GM12878 (cell line): ENCODE results near the gene SRPX2. TPM values are rescaled to one million over a fixed set of nuclear protein-coding genes. Genes with fewer than 3 reads are reported as not detected.

ENCODE experiments used
- ATAC-seq: fragments of 200-7000 bp; cut with Tn5 transposase; 3 replicates; pipeline ENCODE4 v1.9.1; 2020; ENCODE audit warnings: mild to moderate bottlenecking, moderate library complexity
- BruUV-seq: library from RNA; stranded (reverse); fragments of 400-500 nt; replicated peaks from 2 replicates; lab custom pipeline; 2021; lab: Mats Ljungman, UMichigan
- CTCF ChIA-PET: fragments of 300-600 bp; sonication (Branson Sonifier 250); formaldehyde crosslinking; extraction: SDS; loops from one replicate; lab custom pipeline; 2021; ENCODE audit warnings: inconsistent platforms; lab: Yijun Ruan, JAX
- POLR2A ChIA-PET: fragments of 350-600 bp; formaldehyde crosslinking; extraction: SDS; loops from one replicate; lab custom pipeline; 2021; ENCODE audit warnings: inconsistent platforms; lab: Charles Lee
- RAD21 ChIA-PET: fragments of 300-600 bp; sonication (Branson Sonifier 250); formaldehyde crosslinking; loops from one replicate; lab custom pipeline; 2023; ENCODE audit warnings: antibody characterized with exemption; ENCODE audit not compliant: unreplicated experiment; lab: Charles Lee
- SMC1A ChIA-PET: fragments of 300-600 bp; sonication (Branson Sonifier 250); formaldehyde crosslinking; loops from one replicate; lab custom pipeline; 2023; ENCODE audit not compliant: unreplicated experiment, uncharacterized antibody; lab: Charles Lee
- DNase-seq: peaks from one replicate; pipeline ENCODE4 v3.0.0-alpha.2; 2011; ENCODE audit warnings: low read depth, low spot score
- FAIRE-seq: peaks from 3 replicates; lab custom pipeline; 2011; peaks lifted over from hg19 to GRCh38; lab: Jason Lieb, UNC
- H2AFZ ChIP-seq: 2 replicates; pipeline ENCODE4 v1.6.0; 2011; ENCODE audit warnings: low read depth, low read length, control low read depth; ENCODE audit not compliant: control insufficient read depth
- H3K27ac ChIP-seq: 2 replicates; pipeline ENCODE4 v1.5.1; 2011; ENCODE audit warnings: control low read depth; ENCODE audit not compliant: control insufficient read depth, insufficient read depth
- H3K27me3 ChIP-seq, 2 experiments: replicated peaks in 1 of 2; 2 replicates each; pipeline versions ENCODE4 v1.6.0 to v1.6.1; 2011; ENCODE audit warnings: low read length in 1 of 2; ENCODE audit not compliant: control insufficient read depth in 2 of 2, insufficient read depth in 2 of 2
- H3K36me3 ChIP-seq, 2 experiments: 2 replicates each; pipeline ENCODE4 v1.5.1; 2011; ENCODE audit warnings: low read length in 1 of 2; ENCODE audit not compliant: control insufficient read depth in 2 of 2, insufficient read depth in 2 of 2
- H3K4me1 ChIP-seq: 2 replicates; pipeline ENCODE4 v1.6.1; 2011; ENCODE audit warnings: mild to moderate bottlenecking, low read length, moderate library complexity, mixed read lengths; ENCODE audit not compliant: control insufficient read depth, insufficient read depth
- H3K4me2 ChIP-seq: 2 replicates; pipeline ENCODE4 v1.6.0; 2011; ENCODE audit warnings: control low read depth; ENCODE audit not compliant: control insufficient read depth, insufficient read depth
- H3K4me3 ChIP-seq: fragments of 200-600 bp; sonication (generic); 2 replicates; pipeline ENCODE4 v1.5.1; 2016
- H3K79me2 ChIP-seq: 2 replicates; pipeline ENCODE4 v1.6.0; 2011; ENCODE audit warnings: low read length; ENCODE audit not compliant: control insufficient read depth, insufficient read depth
- H3K9ac ChIP-seq: 2 replicates; pipeline ENCODE4 v1.8.0; 2011; ENCODE audit warnings: low read length, control low read depth, mixed read lengths; ENCODE audit not compliant: control insufficient read depth, insufficient read depth
- H3K9me3 ChIP-seq: replicated peaks from 3 replicates; pipeline ENCODE4 v1.5.1; 2011; ENCODE audit warnings: mild to moderate bottlenecking, low read length; ENCODE audit not compliant: control insufficient read depth, insufficient read depth
- H4K20me1 ChIP-seq: 2 replicates; pipeline ENCODE4 v1.6.0; 2011; ENCODE audit not compliant: control insufficient read depth, insufficient read depth
- BCL3 ChIP-seq: IDR thresholded peaks from 2 replicates; pipeline ENCODE4 v1.6.1; 2011; ENCODE audit warnings: borderline replicate concordance, low read depth, mild to moderate bottlenecking, moderate library complexity, low read length; ENCODE audit not compliant: insufficient read depth, poor library complexity, severe bottlenecking
- BRCA1 ChIP-seq: IDR thresholded peaks from 2 replicates; pipeline ENCODE4 v1.6.1; 2011; ENCODE audit warnings: low read depth, low read length, improper control_type of control experiment
- JUNB ChIP-seq: IDR thresholded peaks from 2 replicates; pipeline ENCODE4 v1.6.1; 2016; ENCODE audit warnings: antibody characterized with exemption, mild to moderate bottlenecking
- NFYB ChIP-seq: IDR thresholded peaks from 2 replicates; pipeline ENCODE4 v1.6.1; 2011; ENCODE audit warnings: low read depth, mild to moderate bottlenecking, low read length, improper control_type of control experiment, moderate library complexity; ENCODE audit not compliant: insufficient read depth
- RB1 ChIP-seq: fragments of 450-650 bp; formaldehyde crosslinking; IDR thresholded peaks from 2 replicates; pipeline ENCODE4 v1.6.1; 2017; ENCODE audit warnings: mild to moderate bottlenecking, borderline replicate concordance
- RBBP5 ChIP-seq: fragments of 200-600 bp; sonication (generic); conservative IDR thresholded peaks from 2 replicates; pipeline ENCODE4 v1.6.1; 2016
- RCOR1 ChIP-seq: conservative IDR thresholded peaks from 2 replicates; pipeline ENCODE4 v1.6.1; 2012; ENCODE audit warnings: low read depth, low read length, improper control_type of control experiment
- SP1 ChIP-seq: IDR thresholded peaks from one replicate; pipeline ENCODE4 v1.6.1; 2011; ENCODE audit warnings: low read depth, low read length
- ZSCAN29 ChIP-seq: fragments of 450-650 bp; IDR thresholded peaks from 2 replicates; pipeline ENCODE4 v1.6.1; 2017; ENCODE audit warnings: mild to moderate bottlenecking, moderate library complexity
- WGBS: methylation state at CpG from one replicate; pipeline ENCODE4 v1.1.6; 2016; ENCODE audit warnings: low lambda C conversion rate; ENCODE audit not compliant: insufficient replicate concordance, insufficient coverage; ENCODE audit errors: missing lambda C conversion rate; 5-methylcytosine and 5-hydroxymethylcytosine counted together
- in situ Hi-C: fragments of 300-500 bp; cut with MboI; formaldehyde crosslinking; loops from 9 replicates; pipeline ENCODE4 v1.14.3; 2018; ENCODE audit warnings: mixed read lengths
- intact Hi-C: fragments of 100-400 bp; cut with micrococcal nuclease; formaldehyde crosslinking; loops from one replicate; pipeline ENCODE4 v1.14.2; 2022; ENCODE audit not compliant: unreplicated experiment
- polyA plus RNA-seq, 11 experiments: library from polyadenylated mRNA; depleted of rRNA in 4 of 11; unstranded in 6 of 11; stranded (reverse) in 5 of 11; fragments of >200 nt; fragmentation: Nextera tagmentation in 4 of 11; fragmentation: Illumina TruSeq in 1 of 11; extraction: Ambion mirVana in 4 of 11; extraction: Trizol in 1 of 11; gene quantifications; 1 replicate in 1 of 11; 2 replicates in 10 of 11; pipeline versions ENCODE4 v1.2.1 to v1.2.3, GENCODE V29; 2011 to 2016; ENCODE audit warnings: inconsistent platforms in 2 of 11, missing spikeins in 2 of 11, low read depth in 1 of 11
- total RNA-seq, 4 experiments: library from RNA; depleted of rRNA in 3 of 4; stranded (reverse); fragments of >200 nt in 3 of 4; fragmentation: Illumina TruSeq in 1 of 4; extraction: Trizol in 1 of 4; gene quantifications; 2 replicates each; pipeline versions ENCODE4 v1.2.1 to v1.2.3, GENCODE V29; 2013 to 2021
- TF ChIP-seq, protein P1 (sequence below): IDR thresholded peaks from 2 replicates; pipeline ENCODE4 v1.6.1; 2012; ENCODE audit warnings: mild to moderate bottlenecking, low read depth, low read length
- TF ChIP-seq, protein P2 (sequence below): IDR thresholded peaks from 2 replicates; pipeline ENCODE4 v1.6.1; 2012; ENCODE audit warnings: low read length, inconsistent platforms
- TF ChIP-seq, protein P3 (sequence below): fragments of 450-650 bp; formaldehyde crosslinking; IDR thresholded peaks from 2 replicates; pipeline ENCODE4 v1.4.0; 2020; ENCODE audit warnings: mild to moderate bottlenecking, moderate library complexity

Gene SRPX2
- total and polyA plus RNA-seq, 10 of the 15 experiments (the other 5 are each of a cell fraction or from before 2014, with no cell fraction given) = not detected

DNA sequence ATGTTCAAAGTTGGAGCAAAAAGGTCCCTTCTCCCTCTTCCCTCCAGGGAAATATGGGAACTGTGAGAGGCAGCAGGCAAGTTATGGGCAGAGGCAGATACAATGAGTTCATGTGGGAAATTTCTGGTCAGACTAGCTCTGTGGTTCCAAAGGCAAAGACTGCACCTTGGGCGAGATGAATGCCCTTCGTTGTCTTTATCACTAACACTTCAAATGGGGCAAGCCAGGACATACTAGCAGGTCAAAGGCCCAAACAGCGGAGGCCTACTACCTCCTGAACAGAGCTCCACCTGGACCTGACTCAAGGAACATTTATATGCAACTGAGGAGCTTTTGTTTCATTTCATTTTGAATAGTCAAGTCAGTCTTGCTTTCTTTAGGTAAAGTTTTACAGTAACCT, 29.0 kb downstream of the SRPX2 start:
- SMC1A ChIA-PET = interaction anchor here (1.7 to 2.3 kb wide), 2 partner anchors 12 to 96 kb away, joined by 5 to 11 read pairs; no protein-coding TSS in a partner anchor
- in situ Hi-C loops = no loop called here
- no peak for TF ChIP-seq SP1
- no peak for TF ChIP-seq RCOR1
- TF ChIP-seq BRCA1 = no peak
- no peak for TF ChIP-seq RBBP5
- TF ChIP-seq, protein P1, sequence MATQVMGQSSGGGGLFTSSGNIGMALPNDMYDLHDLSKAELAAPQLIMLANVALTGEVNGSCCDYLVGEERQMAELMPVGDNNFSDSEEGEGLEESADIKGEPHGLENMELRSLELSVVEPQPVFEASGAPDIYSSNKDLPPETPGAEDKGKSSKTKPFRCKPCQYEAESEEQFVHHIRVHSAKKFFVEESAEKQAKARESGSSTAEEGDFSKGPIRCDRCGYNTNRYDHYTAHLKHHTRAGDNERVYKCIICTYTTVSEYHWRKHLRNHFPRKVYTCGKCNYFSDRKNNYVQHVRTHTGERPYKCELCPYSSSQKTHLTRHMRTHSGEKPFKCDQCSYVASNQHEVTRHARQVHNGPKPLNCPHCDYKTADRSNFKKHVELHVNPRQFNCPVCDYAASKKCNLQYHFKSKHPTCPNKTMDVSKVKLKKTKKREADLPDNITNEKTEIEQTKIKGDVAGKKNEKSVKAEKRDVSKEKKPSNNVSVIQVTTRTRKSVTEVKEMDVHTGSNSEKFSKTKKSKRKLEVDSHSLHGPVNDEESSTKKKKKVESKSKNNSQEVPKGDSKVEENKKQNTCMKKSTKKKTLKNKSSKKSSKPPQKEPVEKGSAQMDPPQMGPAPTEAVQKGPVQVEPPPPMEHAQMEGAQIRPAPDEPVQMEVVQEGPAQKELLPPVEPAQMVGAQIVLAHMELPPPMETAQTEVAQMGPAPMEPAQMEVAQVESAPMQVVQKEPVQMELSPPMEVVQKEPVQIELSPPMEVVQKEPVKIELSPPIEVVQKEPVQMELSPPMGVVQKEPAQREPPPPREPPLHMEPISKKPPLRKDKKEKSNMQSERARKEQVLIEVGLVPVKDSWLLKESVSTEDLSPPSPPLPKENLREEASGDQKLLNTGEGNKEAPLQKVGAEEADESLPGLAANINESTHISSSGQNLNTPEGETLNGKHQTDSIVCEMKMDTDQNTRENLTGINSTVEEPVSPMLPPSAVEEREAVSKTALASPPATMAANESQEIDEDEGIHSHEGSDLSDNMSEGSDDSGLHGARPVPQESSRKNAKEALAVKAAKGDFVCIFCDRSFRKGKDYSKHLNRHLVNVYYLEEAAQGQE = no peak
- TF ChIP-seq BCL3 = no peak
- no peak for TF ChIP-seq ZSCAN29
- no peak for TF ChIP-seq JUNB
- TF ChIP-seq, protein P2, sequence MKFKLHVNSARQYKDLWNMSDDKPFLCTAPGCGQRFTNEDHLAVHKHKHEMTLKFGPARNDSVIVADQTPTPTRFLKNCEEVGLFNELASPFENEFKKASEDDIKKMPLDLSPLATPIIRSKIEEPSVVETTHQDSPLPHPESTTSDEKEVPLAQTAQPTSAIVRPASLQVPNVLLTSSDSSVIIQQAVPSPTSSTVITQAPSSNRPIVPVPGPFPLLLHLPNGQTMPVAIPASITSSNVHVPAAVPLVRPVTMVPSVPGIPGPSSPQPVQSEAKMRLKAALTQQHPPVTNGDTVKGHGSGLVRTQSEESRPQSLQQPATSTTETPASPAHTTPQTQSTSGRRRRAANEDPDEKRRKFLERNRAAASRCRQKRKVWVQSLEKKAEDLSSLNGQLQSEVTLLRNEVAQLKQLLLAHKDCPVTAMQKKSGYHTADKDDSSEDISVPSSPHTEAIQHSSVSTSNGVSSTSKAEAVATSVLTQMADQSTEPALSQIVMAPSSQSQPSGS = no peak
- no peak for TF ChIP-seq RB1
- TF ChIP-seq, protein P3, sequence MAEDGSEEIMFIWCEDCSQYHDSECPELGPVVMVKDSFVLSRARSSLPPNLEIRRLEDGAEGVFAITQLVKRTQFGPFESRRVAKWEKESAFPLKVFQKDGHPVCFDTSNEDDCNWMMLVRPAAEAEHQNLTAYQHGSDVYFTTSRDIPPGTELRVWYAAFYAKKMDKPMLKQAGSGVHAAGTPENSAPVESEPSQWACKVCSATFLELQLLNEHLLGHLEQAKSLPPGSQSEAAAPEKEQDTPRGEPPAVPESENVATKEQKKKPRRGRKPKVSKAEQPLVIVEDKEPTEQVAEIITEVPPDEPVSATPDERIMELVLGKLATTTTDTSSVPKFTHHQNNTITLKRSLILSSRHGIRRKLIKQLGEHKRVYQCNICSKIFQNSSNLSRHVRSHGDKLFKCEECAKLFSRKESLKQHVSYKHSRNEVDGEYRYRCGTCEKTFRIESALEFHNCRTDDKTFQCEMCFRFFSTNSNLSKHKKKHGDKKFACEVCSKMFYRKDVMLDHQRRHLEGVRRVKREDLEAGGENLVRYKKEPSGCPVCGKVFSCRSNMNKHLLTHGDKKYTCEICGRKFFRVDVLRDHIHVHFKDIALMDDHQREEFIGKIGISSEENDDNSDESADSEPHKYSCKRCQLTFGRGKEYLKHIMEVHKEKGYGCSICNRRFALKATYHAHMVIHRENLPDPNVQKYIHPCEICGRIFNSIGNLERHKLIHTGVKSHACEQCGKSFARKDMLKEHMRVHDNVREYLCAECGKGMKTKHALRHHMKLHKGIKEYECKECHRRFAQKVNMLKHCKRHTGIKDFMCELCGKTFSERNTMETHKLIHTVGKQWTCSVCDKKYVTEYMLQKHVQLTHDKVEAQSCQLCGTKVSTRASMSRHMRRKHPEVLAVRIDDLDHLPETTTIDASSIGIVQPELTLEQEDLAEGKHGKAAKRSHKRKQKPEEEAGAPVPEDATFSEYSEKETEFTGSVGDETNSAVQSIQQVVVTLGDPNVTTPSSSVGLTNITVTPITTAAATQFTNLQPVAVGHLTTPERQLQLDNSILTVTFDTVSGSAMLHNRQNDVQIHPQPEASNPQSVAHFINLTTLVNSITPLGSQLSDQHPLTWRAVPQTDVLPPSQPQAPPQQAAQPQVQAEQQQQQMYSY (CRISPR knock-in tag) = no peak
- no peak for TF ChIP-seq NFYB

More for the DNA sequence above, 29.0 kb downstream of the SRPX2 start:
- ChIA-PET POLR2A (no interaction called here), RAD21 (no interaction called here), CTCF (interaction anchor here (1.2 to 7.7 kb wide), 4 partner anchors 8 to 94 kb away, joined by 7 to 86 read pairs (median 11); no protein-coding TSS in a partner anchor)
- no peak for DNase-seq
- H3K4me2 ChIP-seq = no peak overlapping the region
- BruUV-seq = no TSS peak
- no peak overlapping the region for H3K27ac ChIP-seq
- no peaks in the 10 kb centered on the region for H3K9me3 ChIP-seq
- H3K36me3 ChIP-seq = no peaks in the 10 kb centered on the region
- no peaks in the 10 kb centered on the region for H3K79me2 ChIP-seq
- H4K20me1 ChIP-seq = no peaks in the 10 kb centered on the region
- H3K9ac ChIP-seq = no peak overlapping the region
- intact Hi-C loops = no loop called here
- H3K4me1 ChIP-seq = no peaks in the 10 kb centered on the region
- no peak overlapping the region for H2AFZ ChIP-seq
- FAIRE-seq = no peak
- H3K4me3 ChIP-seq = no peak overlapping the region
- 26% methylated on average over 3 of the region's 3 CpGs for WGBS
- ATAC-seq = no peak
- no peaks in the 10 kb centered on the region for H3K27me3 ChIP-seq
